Keratinocyte (primary cell): ENCODE results near the gene KIF2B. TPM values are rescaled to one million over a fixed set of nuclear protein-coding genes. Genes with fewer than 3 reads are reported as not detected.

ENCODE experiments used
- DNase-seq: peaks from one replicate; pipeline ENCODE4 v3.0.0-alpha.2; 2011; ENCODE audit warnings: low read depth, missing footprints, low spot score
- FAIRE-seq: peaks from 2 replicates; lab custom pipeline; 2011; peaks lifted over from hg19 to GRCh38; lab: Jason Lieb, UNC
- H2AFZ ChIP-seq: 2 replicates; pipeline ENCODE4 v1.6.0; 2012; ENCODE audit warnings: low read length, control low read depth, inconsistent platforms; ENCODE audit not compliant: control insufficient read depth
- H3K27ac ChIP-seq: 2 replicates; pipeline ENCODE4 v1.5.1; 2011; ENCODE audit warnings: low read length; ENCODE audit not compliant: control insufficient read depth, insufficient read depth
- H3K27me3 ChIP-seq: 3 replicates; pipeline ENCODE4 v1.6.0; 2011; ENCODE audit warnings: low read length; ENCODE audit not compliant: control insufficient read depth, insufficient read depth; ENCODE audit errors: extremely low read depth
- H3K36me3 ChIP-seq, 2 experiments: 2 replicates in 1 of 2; 3 replicates in 1 of 2; pipeline ENCODE4 v1.5.1; 2011; ENCODE audit warnings: low read length in 2 of 2, mild to moderate bottlenecking in 1 of 2; ENCODE audit not compliant: control insufficient read depth in 2 of 2, insufficient read depth in 2 of 2; ENCODE audit errors: extremely low read depth in 1 of 2
- H3K4me1 ChIP-seq: 3 replicates; pipeline ENCODE4 v1.5.1; 2011; ENCODE audit warnings: low read length; ENCODE audit not compliant: control insufficient read depth, insufficient read depth; ENCODE audit errors: extremely low read depth
- H3K4me2 ChIP-seq: 3 replicates; pipeline ENCODE4 v1.6.0; 2011; ENCODE audit warnings: low read depth, low read length; ENCODE audit not compliant: control insufficient read depth, insufficient read depth; ENCODE audit errors: extremely low read depth
- H3K4me3 ChIP-seq, 3 experiments: fragments of 200-600 bp in 1 of 3; sonication (generic) in 1 of 3; 2 replicates in 2 of 3; 3 replicates in 1 of 3; pipeline ENCODE4 v1.5.1; 2011 to 2016; ENCODE audit warnings: low read length in 3 of 3, mild to moderate bottlenecking in 3 of 3, control low read depth in 2 of 3, inconsistent platforms in 1 of 3, low read depth in 1 of 3, mixed read lengths in 1 of 3, mixed run types in 1 of 3, moderate library complexity in 1 of 3; ENCODE audit not compliant: control insufficient read depth in 2 of 3, insufficient read depth in 2 of 3; ENCODE audit errors: extremely low read depth in 1 of 3
- H3K79me2 ChIP-seq: 2 replicates; pipeline ENCODE4 v1.6.0; 2012; ENCODE audit warnings: low read length; ENCODE audit not compliant: control insufficient read depth, insufficient read depth
- H3K9ac ChIP-seq: 3 replicates; pipeline ENCODE4 v1.6.0; 2011; ENCODE audit warnings: low read length; ENCODE audit not compliant: control insufficient read depth, insufficient read depth; ENCODE audit errors: extremely low read depth
- H3K9me1 ChIP-seq: 3 replicates; pipeline ENCODE4 v1.6.0; 2011; ENCODE audit warnings: low read length; ENCODE audit not compliant: control insufficient read depth, insufficient read depth; ENCODE audit errors: extremely low read depth
- H3K9me3 ChIP-seq: 2 replicates; pipeline ENCODE4 v1.5.1; 2012; ENCODE audit warnings: low read depth, low read length; ENCODE audit not compliant: control insufficient read depth
- H4K20me1 ChIP-seq: 3 replicates; pipeline ENCODE4 v1.6.0; 2011; ENCODE audit warnings: low read length; ENCODE audit not compliant: control insufficient read depth, insufficient read depth; ENCODE audit errors: extremely low read depth
- EZH2 ChIP-seq: IDR thresholded peaks from one replicate; pipeline ENCODE4 v1.6.1; 2012; ENCODE audit warnings: inconsistent platforms, mild to moderate bottlenecking, low read length, moderate library complexity
- dilution Hi-C: fragments of 300-500 bp; cut with MboI; formaldehyde crosslinking; loops from one replicate; pipeline ENCODE4 v1.7.0; 2020; ENCODE audit warnings: low sequenced_read_pairs; ENCODE audit not compliant: extremely low pct_ligation_motif_present
- polyA plus RNA-seq, 5 experiments: library from polyadenylated mRNA; depleted of rRNA in 3 of 5; stranded (reverse) in 3 of 5; stranded (forward) in 1 of 5; unstranded in 1 of 5; fragments of >200 nt; gene quantifications; 1 replicate in 1 of 5; 2 replicates in 3 of 5; 3 replicates in 1 of 5; pipeline versions ENCODE4 v1.2.1 to v1.2.3, GENCODE V29; 2011 to 2012; ENCODE audit warnings: missing spikeins in 2 of 5, low read depth in 1 of 5, low replicate concordance in 1 of 5
- TF ChIP-seq, protein P1 (sequence below), 3 experiments: IDR thresholded peaks in 1 of 3; conservative IDR thresholded peaks in 1 of 3; optimal IDR thresholded peaks in 1 of 3; 2 replicates in 2 of 3; 3 replicates in 1 of 3; pipeline versions ENCODE3 to v1.5.1; 2011; ENCODE audit warnings: low read length in 3 of 3, mild to moderate bottlenecking in 3 of 3, moderate library complexity in 2 of 3, control low read depth in 1 of 3, inconsistent platforms in 1 of 3; ENCODE audit not compliant: insufficient read depth in 2 of 3; ENCODE audit errors: extremely low read depth in 1 of 3

The KIF2B gene
- polyA plus RNA-seq, 1 donor (not counting 4 experiments of a cell fraction or from before 2014, with no cell fraction given) = not detected

DNA sequence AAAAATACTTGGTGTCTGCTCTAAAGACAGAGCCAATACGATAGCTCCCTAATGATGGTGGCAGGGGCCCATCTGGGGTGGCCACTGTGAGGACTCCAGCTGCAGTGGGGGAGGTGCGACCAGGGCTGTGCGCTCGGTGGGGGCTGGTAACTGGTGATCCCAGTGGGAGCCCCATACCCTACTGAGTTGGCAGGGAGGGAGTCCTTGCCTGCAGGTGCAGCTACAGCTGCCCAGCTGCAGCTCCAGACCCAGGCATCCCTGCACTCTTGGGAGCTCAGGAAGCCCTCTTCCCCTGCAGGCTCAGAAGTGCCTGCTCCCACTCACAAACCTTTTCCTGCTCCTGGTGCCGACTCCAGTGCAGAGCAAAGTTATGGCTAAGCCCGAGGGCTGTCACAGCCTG lies 31.2 kb upstream of the KIF2B start:
- Histone ChIP-seq H3K27ac (no peak overlapping the region), H3K27me3 (no peaks in the 10 kb centered on the region), H3K9me1 (no peaks in the 10 kb centered on the region), H3K4me1 (no peaks in the 10 kb centered on the region), H4K20me1 (no peaks in the 10 kb centered on the region), H2AFZ (no peak overlapping the region), H3K36me3 (no peaks in the 10 kb centered on the region), H3K79me2 (no peaks in the 10 kb centered on the region), H3K4me2 (no peak overlapping the region), H3K9ac (no peak overlapping the region), H3K9me3 (no peaks in the 10 kb centered on the region), H3K4me3 (no peak overlapping the region)
- no peak for TF ChIP-seq EZH2
- TF ChIP-seq, protein P1, sequence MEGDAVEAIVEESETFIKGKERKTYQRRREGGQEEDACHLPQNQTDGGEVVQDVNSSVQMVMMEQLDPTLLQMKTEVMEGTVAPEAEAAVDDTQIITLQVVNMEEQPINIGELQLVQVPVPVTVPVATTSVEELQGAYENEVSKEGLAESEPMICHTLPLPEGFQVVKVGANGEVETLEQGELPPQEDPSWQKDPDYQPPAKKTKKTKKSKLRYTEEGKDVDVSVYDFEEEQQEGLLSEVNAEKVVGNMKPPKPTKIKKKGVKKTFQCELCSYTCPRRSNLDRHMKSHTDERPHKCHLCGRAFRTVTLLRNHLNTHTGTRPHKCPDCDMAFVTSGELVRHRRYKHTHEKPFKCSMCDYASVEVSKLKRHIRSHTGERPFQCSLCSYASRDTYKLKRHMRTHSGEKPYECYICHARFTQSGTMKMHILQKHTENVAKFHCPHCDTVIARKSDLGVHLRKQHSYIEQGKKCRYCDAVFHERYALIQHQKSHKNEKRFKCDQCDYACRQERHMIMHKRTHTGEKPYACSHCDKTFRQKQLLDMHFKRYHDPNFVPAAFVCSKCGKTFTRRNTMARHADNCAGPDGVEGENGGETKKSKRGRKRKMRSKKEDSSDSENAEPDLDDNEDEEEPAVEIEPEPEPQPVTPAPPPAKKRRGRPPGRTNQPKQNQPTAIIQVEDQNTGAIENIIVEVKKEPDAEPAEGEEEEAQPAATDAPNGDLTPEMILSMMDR (optimal IDR thresholded peaks at IDR 0.05 in 1 of 3, IDR thresholded peaks at IDR 0.05 in 1 of 3, conservative IDR thresholded peaks at IDR 0.05 in 1 of 3; ENCODE audit: extremely low read depth in 1 of 3, insufficient read depth in 2 of 3, low read length in 3 of 3) = no peak
- no peak for FAIRE-seq
- no peak for DNase-seq
- dilution Hi-C loops = no loop called here

DNA sequence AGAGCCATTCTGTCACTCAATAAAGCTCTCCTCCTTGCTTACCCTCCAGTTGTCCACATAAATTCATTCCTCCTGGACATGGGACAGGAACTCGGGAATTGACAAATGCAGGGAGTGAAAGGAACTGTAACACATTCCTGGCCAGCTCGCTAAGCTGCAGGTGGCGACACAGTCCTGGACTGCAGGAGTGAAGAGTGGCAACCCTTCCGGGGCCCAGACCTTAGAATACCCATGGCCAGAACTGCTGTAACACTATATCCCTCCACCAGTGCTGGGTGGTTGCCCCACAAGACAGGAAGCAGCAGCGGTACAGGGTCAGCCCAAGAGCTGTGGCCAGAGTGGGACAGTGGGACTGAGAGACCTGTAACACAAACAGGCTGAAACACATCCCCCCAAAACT lies 30.3 kb upstream of the KIF2B start:
- FAIRE-seq (no peak), DNase-seq (no peak)
- dilution Hi-C loops = no loop called here

More for the DNA sequence above, 30.3 kb upstream of the KIF2B start:
- no peaks in the 10 kb centered on the region for H3K4me1 ChIP-seq
- no peaks in the 10 kb centered on the region for H3K9me3 ChIP-seq
- H3K79me2 ChIP-seq = no peaks in the 10 kb centered on the region
- no peak overlapping the region for H3K4me3 ChIP-seq
- H3K9ac ChIP-seq = no peak overlapping the region
- H3K4me2 ChIP-seq = no peak overlapping the region
- TF ChIP-seq EZH2 = no peak
- TF ChIP-seq, protein P1 (optimal IDR thresholded peaks at IDR 0.05 in 1 of 3, IDR thresholded peaks at IDR 0.05 in 1 of 3, conservative IDR thresholded peaks at IDR 0.05 in 1 of 3; ENCODE audit: extremely low read depth in 1 of 3, insufficient read depth in 2 of 3, low read length in 3 of 3) = no peak
- H3K9me1 ChIP-seq = no peaks in the 10 kb centered on the region
- no peaks in the 10 kb centered on the region for H3K27me3 ChIP-seq
- H3K36me3 ChIP-seq = no peaks in the 10 kb centered on the region
- no peak overlapping the region for H3K27ac ChIP-seq
- H2AFZ ChIP-seq = no peak overlapping the region
- H4K20me1 ChIP-seq = no peaks in the 10 kb centered on the region
